SIG-M5 treated with dmso at 0.1 percent for 504 hours (cell line): ENCODE results near the gene ZBTB46.

Source experiments
- DNase-seq: peaks from one replicate; lab custom pipeline; 2025; ENCODE audit not compliant: unreplicated experiment; lab: John Stamatoyannopoulos, UW

The ZBTB46 gene

GRCh38 chr20:63707558-63708300 lies 123.3 kb downstream of the ZBTB46 start, which contains the start of the genes ARFRP1 and ZGPAT:
ARFRP1 (minus strand) TSS chr20:63707976; CDS start chr20:63707091, 885 bp downstream.
ZGPAT (plus strand) TSS chr20:63708039; CDS start chr20:63708581, 542 bp downstream.
- DNase-seq, result peak; percentile 87

- peak; percentile 30 for DNase-seq
These were observed 124.1 kb downstream of the ZBTB46 start for GRCh38 chr20:63706852-63707557.

- DNase-seq, result no peak
These were observed 124.9 kb downstream of the ZBTB46 start for GRCh38 chr20:63706027-63706695.

GRCh38 chr20:63705232-63706026 lies 125.6 kb downstream of the ZBTB46 start:
- DNase-seq, result no peak

GRCh38 chr20:63704749-63705117 lies 126.3 kb downstream of the ZBTB46 start:
- DNase-seq, result no peak

- no peak for DNase-seq
These were observed 126.9 kb downstream of the ZBTB46 start for GRCh38 chr20:63703976-63704748.

GRCh38 chr20:63703471-63703975 lies 127.5 kb downstream of the ZBTB46 start:
- DNase-seq, result no peak

- no peak for DNase-seq
These were observed 128.2 kb downstream of the ZBTB46 start for GRCh38 chr20:63702751-63703470.

- DNase-seq, result no peak
These were observed 128.9 kb downstream of the ZBTB46 start for GRCh38 chr20:63702036-63702665.

GRCh38 chr20:63701329-63702035 lies 129.6 kb downstream of the ZBTB46 start:
- no peak for DNase-seq

GRCh38 chr20:63701051-63701328 lies 130.1 kb downstream of the ZBTB46 start:
- DNase-seq, result no peak

GRCh38 chr20:63700199-63701050 lies 130.6 kb downstream of the ZBTB46 start:
- no peak for DNase-seq

- DNase-seq, result no peak
These were observed 131.4 kb downstream of the ZBTB46 start for GRCh38 chr20:63699466-63700198.

- DNase-seq, result no peak
These were observed 132.2 kb downstream of the ZBTB46 start for GRCh38 chr20:63698739-63699465.

GRCh38 chr20:63697868-63698545 lies 133.1 kb downstream of the ZBTB46 start:
- no peak for DNase-seq
